ENCODE measurements around the gene KCTD15. TPM values are rescaled to one million over a fixed set of nuclear protein-coding genes. Genes with fewer than 3 reads are reported as not detected.
A peak's percentile ranks its signal among the peaks of the same experiment; 100 is the strongest.

KCTD15 gene
- total RNA-seq, 1 donor = 13.0 TPM

GRCh38 chr19:33758541-33759013 is 38.1 kb upstream of the KCTD15 start:
- no peak for DNase-seq (ENCODE audit: low read depth)
- no peak for TF ChIP-seq CTCF (IDR thresholded peaks at IDR 0.05; ENCODE audit: insufficient read depth, low read depth, low read length)

GRCh38 chr19:33759356-33759755 is 37.3 kb upstream of the KCTD15 start:
- TF ChIP-seq CTCF (IDR thresholded peaks at IDR 0.05; ENCODE audit: insufficient read depth, low read depth, low read length) = no peak
- DNase-seq (ENCODE audit: low read depth) = no peak

More at GRCh38 chr19:33758541-33759013, 38.1 kb upstream of the KCTD15 start:
- H3K4me3 ChIP-seq (ENCODE audit: low read depth, low read length) = no peak overlapping the region

GRCh38 chr19:33763633-33764371 is 32.9 kb upstream of the KCTD15 start:
- no peak for TF ChIP-seq CTCF (IDR thresholded peaks at IDR 0.05; ENCODE audit: insufficient read depth, low read depth, low read length)
- no peak for DNase-seq (ENCODE audit: low read depth)
- H3K4me3 ChIP-seq (ENCODE audit: low read depth, low read length) = no peak overlapping the region

More at GRCh38 chr19:33759356-33759755, 37.3 kb upstream of the KCTD15 start:
- no peak overlapping the region for H3K4me3 ChIP-seq (ENCODE audit: low read depth, low read length)

- no peak for DNase-seq (ENCODE audit: low read depth)
- no peak for TF ChIP-seq CTCF (IDR thresholded peaks at IDR 0.05; ENCODE audit: insufficient read depth, low read depth, low read length)
- H3K4me3 ChIP-seq (ENCODE audit: low read depth, low read length) = no peak overlapping the region
These were observed 30.0 kb upstream of the KCTD15 start for GRCh38 chr19:33766623-33767022.

- TF ChIP-seq CTCF (IDR thresholded peaks at IDR 0.05; ENCODE audit: insufficient read depth, low read depth, low read length) = peak; percentile 28
- H3K4me3 ChIP-seq (ENCODE audit: low read depth, low read length) = no peak overlapping the region
- peak; percentile 41 for DNase-seq (ENCODE audit: low read depth)
These were observed 28.7 kb upstream of the KCTD15 start for GRCh38 chr19:33767898-33768413.

GRCh38 chr19:33769208-33769607 is 27.5 kb upstream of the KCTD15 start:
- no peak for TF ChIP-seq CTCF (IDR thresholded peaks at IDR 0.05; ENCODE audit: insufficient read depth, low read depth, low read length)
- H3K4me3 ChIP-seq (ENCODE audit: low read depth, low read length) = no peak overlapping the region
- no peak for DNase-seq (ENCODE audit: low read depth)

All from fibroblast of villous mesenchyme (primary cell).